IMR-90 (cell line): ENCODE data around the gene USH1G. TPM values are rescaled to one million over a fixed set of nuclear protein-coding genes. Genes with fewer than 3 reads are reported as not detected.

Source experiments
- ATAC-seq: fragments of 200-7000 bp; cut with Tn5 transposase; 2 replicates; pipeline ENCODE4 v1.9.1; 2020; ENCODE audit warnings: low read depth, mild to moderate bottlenecking, moderate library complexity
- BruUV-seq: library from RNA; stranded (reverse); fragments of 400-500 nt; replicated peaks from 2 replicates; lab custom pipeline; 2021; lab: Mats Ljungman, UMichigan
- CTCF ChIA-PET: fragments of 300-600 bp; formaldehyde crosslinking; extraction: SDS; loops from one replicate; lab custom pipeline; 2021; ENCODE audit warnings: antibody characterized with exemption; lab: Yijun Ruan, JAX
- POLR2A ChIA-PET: fragments of 300-600 bp; sonication (Branson Sonifier 250); formaldehyde crosslinking; loops from one replicate; lab custom pipeline; 2022; ENCODE audit warnings: antibody characterized with exemption; ENCODE audit not compliant: unreplicated experiment; lab: Charles Lee
- DNase-seq: peaks from one replicate; pipeline ENCODE4 v3.0.0; 2013
- H2AFZ ChIP-seq: replicated peaks from 2 replicates; pipeline ENCODE3; 2013; ENCODE audit warnings: low read length, mild to moderate bottlenecking; ENCODE audit not compliant: poor library complexity
- H2AK5ac ChIP-seq: 2 replicates; pipeline ENCODE4 v1.6.1; 2013; ENCODE audit warnings: low read depth, low read length, inconsistent platforms
- H2AK9ac ChIP-seq: replicated peaks from 2 replicates; pipeline ENCODE3; 2013; ENCODE audit warnings: mild to moderate bottlenecking, low read depth, low read length, moderate library complexity; ENCODE audit not compliant: poor library complexity
- H2BK120ac ChIP-seq: 2 replicates; pipeline ENCODE4 v1.6.1; 2013; ENCODE audit warnings: low read depth, low read length, inconsistent platforms
- H2BK15ac ChIP-seq: 3 replicates; pipeline ENCODE4 v1.6.1; 2013; ENCODE audit warnings: low read depth, low read length, inconsistent platforms
- H2BK20ac ChIP-seq: 2 replicates; pipeline ENCODE4 v1.6.1; 2013; ENCODE audit warnings: low read depth, mild to moderate bottlenecking, inconsistent platforms, low read length, moderate library complexity
- H2BK5ac ChIP-seq: 2 replicates; pipeline ENCODE4 v1.6.1; 2013; ENCODE audit warnings: mild to moderate bottlenecking, low read depth, low read length, inconsistent platforms; ENCODE audit not compliant: poor library complexity, severe bottlenecking
- H3K14ac ChIP-seq: replicated peaks from 2 replicates; pipeline ENCODE4 v1.6.1; 2013; ENCODE audit warnings: low read depth, low read length, inconsistent platforms
- H3K18ac ChIP-seq: 2 replicates; pipeline ENCODE4 v1.6.1; 2013; ENCODE audit warnings: low read depth, low read length, control low read depth
- H3K23ac ChIP-seq: 2 replicates; pipeline ENCODE4 v1.6.1; 2013; ENCODE audit warnings: low read depth, low read length, inconsistent platforms
- H3K27ac ChIP-seq: 2 replicates; pipeline ENCODE4 v1.5.1; 2013; ENCODE audit warnings: mild to moderate bottlenecking, control low read depth, low read length; ENCODE audit not compliant: insufficient read depth
- H3K27me3 ChIP-seq: 2 replicates; pipeline ENCODE4 v1.6.1; 2013; ENCODE audit warnings: low read length; ENCODE audit not compliant: control insufficient read depth, insufficient read depth
- H3K36me3 ChIP-seq: 2 replicates; pipeline ENCODE4 v1.6.1; 2013; ENCODE audit warnings: low read length, mixed read lengths; ENCODE audit not compliant: control insufficient read depth, insufficient read depth
- H3K4ac ChIP-seq: 2 replicates; pipeline ENCODE4 v1.6.1; 2013; ENCODE audit warnings: low read depth, low read length, inconsistent platforms
- H3K4me1 ChIP-seq: 2 replicates; pipeline ENCODE4 v1.6.1; 2013; ENCODE audit warnings: low read length, mixed read lengths; ENCODE audit not compliant: control insufficient read depth, insufficient read depth
- H3K4me2 ChIP-seq: 2 replicates; pipeline ENCODE4 v1.6.1; 2013; ENCODE audit warnings: low read depth, mild to moderate bottlenecking, control low read depth, low read length, moderate library complexity
- H3K4me3 ChIP-seq: 2 replicates; pipeline ENCODE4 v1.5.1; 2013; ENCODE audit warnings: low read depth, mild to moderate bottlenecking, control low read depth, low read length, moderate library complexity; ENCODE audit not compliant: insufficient read depth
- H3K56ac ChIP-seq: 2 replicates; pipeline ENCODE4 v1.6.1; 2013; ENCODE audit warnings: low read length, inconsistent platforms; ENCODE audit not compliant: insufficient read depth; ENCODE audit errors: extremely low read depth
- H3K79me1 ChIP-seq, 2 experiments: 2 replicates each; pipeline ENCODE4 v1.6.1; 2013; ENCODE audit warnings: low read length in 2 of 2, inconsistent platforms in 1 of 2, low read depth in 1 of 2
- H3K9ac ChIP-seq: 2 replicates; pipeline ENCODE4 v1.6.1; 2013; ENCODE audit warnings: low read depth, low read length, control low read depth
- H3K9me1 ChIP-seq: 2 replicates; pipeline ENCODE4 v1.6.1; 2013; ENCODE audit warnings: low read length, inconsistent platforms; ENCODE audit not compliant: insufficient read depth
- H3K9me3 ChIP-seq: 2 replicates; pipeline ENCODE4 v1.6.1; 2013; ENCODE audit warnings: low read length; ENCODE audit not compliant: control insufficient read depth, insufficient read depth
- H4K20me1 ChIP-seq: 2 replicates; pipeline ENCODE4 v1.6.1; 2013; ENCODE audit warnings: low read length, inconsistent platforms; ENCODE audit not compliant: insufficient read depth
- H4K5ac ChIP-seq: 2 replicates; pipeline ENCODE4 v1.6.1; 2013; ENCODE audit warnings: mild to moderate bottlenecking, low read depth, low read length, control low read depth
- H4K8ac ChIP-seq, 2 experiments: 2 replicates each; pipeline ENCODE4 v1.6.1; 2013; ENCODE audit warnings: low read depth in 2 of 2, low read length in 2 of 2, control low read depth in 1 of 2, inconsistent platforms in 1 of 2
- H4K91ac ChIP-seq: 2 replicates; pipeline ENCODE4 v1.6.1; 2013; ENCODE audit warnings: low read depth, low read length, inconsistent platforms; ENCODE audit not compliant: insufficient read depth
- BHLHE40 ChIP-seq: fragments of 150-350 bp; IDR thresholded peaks from 2 replicates; pipeline ENCODE4 v1.6.1; 2016; ENCODE audit warnings: mild to moderate bottlenecking, low read depth, low read length
- CEBPB ChIP-seq: IDR thresholded peaks from 2 replicates; pipeline ENCODE4 v1.6.1; 2012; ENCODE audit warnings: low read depth, low read length, improper control_type of control experiment
- CHD1 ChIP-seq: IDR thresholded peaks from 2 replicates; pipeline ENCODE4 v1.6.1; 2012; ENCODE audit warnings: low read depth, low read length, improper control_type of control experiment
- CTCF ChIP-seq: conservative IDR thresholded peaks from 2 replicates; pipeline ENCODE4 v1.5.1; 2012; ENCODE audit warnings: mild to moderate bottlenecking, low read depth, low read length, improper control_type of control experiment
- ELK1 ChIP-seq: fragments of 150-350 bp; IDR thresholded peaks from 2 replicates; pipeline ENCODE4 v1.6.1; 2016; ENCODE audit warnings: low read depth, mild to moderate bottlenecking, low read length, moderate library complexity, borderline replicate concordance
- FOS ChIP-seq: fragments of 150-350 bp; IDR thresholded peaks from 2 replicates; pipeline ENCODE4 v1.6.1; 2016; ENCODE audit warnings: low read depth, low read length
- MAFK ChIP-seq: IDR thresholded peaks from 2 replicates; pipeline ENCODE4 v1.6.1; 2012; ENCODE audit warnings: low read depth, low read length, improper control_type of control experiment
- MAZ ChIP-seq: IDR thresholded peaks from 2 replicates; pipeline ENCODE4 v1.6.1; 2012; ENCODE audit warnings: low read depth, mild to moderate bottlenecking, low read length, improper control_type of control experiment, moderate library complexity, borderline replicate concordance
- MXI1 ChIP-seq: IDR thresholded peaks from 2 replicates; pipeline ENCODE4 v1.6.1; 2012; ENCODE audit warnings: low read depth, mild to moderate bottlenecking, low read length, moderate library complexity, borderline replicate concordance
- NFE2L2 ChIP-seq: fragments of 150-350 bp; IDR thresholded peaks from 2 replicates; pipeline ENCODE4 v1.6.1; 2016; ENCODE audit warnings: low read depth, mild to moderate bottlenecking, low read length
- POLR2A ChIP-seq: IDR thresholded peaks from 2 replicates; pipeline ENCODE4 v1.6.1; 2012; ENCODE audit warnings: mild to moderate bottlenecking, low read depth, low read length
- RAD21 ChIP-seq: IDR thresholded peaks from 2 replicates; pipeline ENCODE4 v1.6.1; 2012; ENCODE audit warnings: low read length, improper control_type of control experiment
- RCOR1 ChIP-seq: IDR thresholded peaks from 2 replicates; pipeline ENCODE4 v1.6.1; 2012; ENCODE audit warnings: mild to moderate bottlenecking, low read length, improper control_type of control experiment; ENCODE audit not compliant: insufficient replicate concordance
- RFX5 ChIP-seq: IDR thresholded peaks from 2 replicates; pipeline ENCODE4 v1.8.0; 2012; ENCODE audit warnings: low read depth, mild to moderate bottlenecking, low read length, moderate library complexity
- SMC3 ChIP-seq: fragments of 150-350 bp; IDR thresholded peaks from 2 replicates; pipeline ENCODE4 v1.6.1; 2016; ENCODE audit warnings: low read depth, mild to moderate bottlenecking, antibody characterized with exemption, low read length, moderate library complexity
- WGBS, 2 experiments: methylation state at CpG; one replicate each; pipeline versions ENCODE4 v1.1.5 to v1.1.7; 2013; ENCODE audit warnings: missing lambda C conversion rate in 2 of 2; ENCODE audit not compliant: insufficient read length in 1 of 2; ENCODE audit errors: extremely low coverage in 2 of 2; 5-methylcytosine and 5-hydroxymethylcytosine counted together
- dilution Hi-C: fragments of 300-500 bp; cut with HindIII; formaldehyde crosslinking; loops from one replicate; pipeline ENCODE4 v1.14.3; 2018; ENCODE audit warnings: low sequenced_read_pairs; ENCODE audit not compliant: unreplicated experiment
- in situ Hi-C: fragments of 300-500 bp; cut with MboI; formaldehyde crosslinking; loops from 3 replicates; pipeline ENCODE4 v1.14.3; 2019; ENCODE audit warnings: low sequenced_read_pairs, inconsistent platforms, mixed read lengths
- intact Hi-C: fragments of 100-400 bp; cut with micrococcal nuclease; formaldehyde crosslinking; loops from 2 replicates; pipeline ENCODE4 v1.10.0; 2022
- polyA plus RNA-seq, 3 experiments: library from polyadenylated mRNA; depleted of rRNA; stranded (reverse); fragments of >200 nt; gene quantifications; 2 replicates each; pipeline ENCODE4 v1.2.3, GENCODE V29; 2012; ENCODE audit warnings: low replicate concordance in 1 of 3
- total RNA-seq: library from RNA; depleted of rRNA; stranded (reverse); fragments of >200 nt; gene quantifications from 2 replicates; pipeline ENCODE4 v1.2.3, GENCODE V29; 2012
- TF ChIP-seq, protein P1 (sequence below): fragments of 150-350 bp; IDR thresholded peaks from 2 replicates; pipeline ENCODE4 v1.6.1; 2017; ENCODE audit warnings: mild to moderate bottlenecking, antibody characterized with exemption, low read length, low read depth

USH1G gene
- total and polyA plus RNA-seq, 2 of the 4 experiments (the other 2 are of a cell fraction) = not detected

GRCh38 chr17:74964246-74964761, 41.2 kb upstream of the USH1G start:
- in situ Hi-C loops = loop anchor here (10.0 kb wide), 1 partner anchor 240 kb away; the partner anchor contains the start of gene NUP85
- Histone ChIP-seq H3K4ac (no peak overlapping the region), H3K79me1 (no peaks in the 10 kb centered on the region), H4K8ac (no peak overlapping the region), H4K5ac (no peak overlapping the region), H2BK15ac (no peak overlapping the region), H2BK20ac (no peak overlapping the region), H3K36me3 (no peaks in the 10 kb centered on the region), H2BK120ac (no peak overlapping the region), H3K18ac (no peak overlapping the region), H3K9me3 (no peaks in the 10 kb centered on the region), H3K23ac (no peak overlapping the region), H3K4me3 (no peak overlapping the region), H3K56ac (no peak overlapping the region), H3K27ac (no peak overlapping the region), H2AK5ac (no peak overlapping the region), H2BK5ac (no peak overlapping the region), H2AFZ (no peak overlapping the region), H3K9me1 (no peaks in the 10 kb centered on the region), H3K9ac (no peak overlapping the region), H3K14ac (no peak overlapping the region), H2AK9ac (no peak overlapping the region), H4K91ac (no peak overlapping the region), H3K4me1 (0 out of 2 replicates have a peak, but pooled peaks cover 1% of the 10 kb centered on the region), H3K27me3 (peaks cover 7% of the 10 kb centered on the region), H4K20me1 (no peaks in the 10 kb centered on the region), H3K4me2 (no peak overlapping the region)
- dilution Hi-C loops = no loop called here
- ChIA-PET CTCF (interaction anchor here (1.0 kb wide), 1 partner anchor 71 kb away, joined by 3 read pairs; no protein-coding TSS in a partner anchor), POLR2A (no interaction called here)
- WGBS, 2 experiments = 100% methylated on average over 1 of the region's 12 CpGs; no CpG with 5 or more reads in 1 of the 2 experiments
- no peak for ATAC-seq
- intact Hi-C loops = loop anchor here (5.0 kb wide), 1 partner anchor 83 kb away; the partner anchor contains the start of genes ATP5PD and KCTD2
- TF ChIP-seq RAD21 = no peak
- no peak for TF ChIP-seq NFE2L2
- TF ChIP-seq ELK1 = no peak
- no peak for TF ChIP-seq CEBPB
- no peak for TF ChIP-seq CHD1
- TF ChIP-seq MAZ = no peak
- TF ChIP-seq MAFK = no peak
- no peak for TF ChIP-seq POLR2A
- TF ChIP-seq, protein P1, sequence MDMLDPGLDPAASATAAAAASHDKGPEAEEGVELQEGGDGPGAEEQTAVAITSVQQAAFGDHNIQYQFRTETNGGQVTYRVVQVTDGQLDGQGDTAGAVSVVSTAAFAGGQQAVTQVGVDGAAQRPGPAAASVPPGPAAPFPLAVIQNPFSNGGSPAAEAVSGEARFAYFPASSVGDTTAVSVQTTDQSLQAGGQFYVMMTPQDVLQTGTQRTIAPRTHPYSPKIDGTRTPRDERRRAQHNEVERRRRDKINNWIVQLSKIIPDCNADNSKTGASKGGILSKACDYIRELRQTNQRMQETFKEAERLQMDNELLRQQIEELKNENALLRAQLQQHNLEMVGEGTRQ = no peak
- no peak for TF ChIP-seq FOS
- no peak for TF ChIP-seq CTCF
- no peak for TF ChIP-seq RCOR1
- TF ChIP-seq SMC3 = no peak
- no peak for TF ChIP-seq RFX5
- no peak for TF ChIP-seq MXI1
- TF ChIP-seq BHLHE40 = no peak
- DNase-seq = no peak
- BruUV-seq = no TSS peak
